Measurements from ENCODE around the gene CNTNAP4.

Gene CNTNAP4

DNA sequence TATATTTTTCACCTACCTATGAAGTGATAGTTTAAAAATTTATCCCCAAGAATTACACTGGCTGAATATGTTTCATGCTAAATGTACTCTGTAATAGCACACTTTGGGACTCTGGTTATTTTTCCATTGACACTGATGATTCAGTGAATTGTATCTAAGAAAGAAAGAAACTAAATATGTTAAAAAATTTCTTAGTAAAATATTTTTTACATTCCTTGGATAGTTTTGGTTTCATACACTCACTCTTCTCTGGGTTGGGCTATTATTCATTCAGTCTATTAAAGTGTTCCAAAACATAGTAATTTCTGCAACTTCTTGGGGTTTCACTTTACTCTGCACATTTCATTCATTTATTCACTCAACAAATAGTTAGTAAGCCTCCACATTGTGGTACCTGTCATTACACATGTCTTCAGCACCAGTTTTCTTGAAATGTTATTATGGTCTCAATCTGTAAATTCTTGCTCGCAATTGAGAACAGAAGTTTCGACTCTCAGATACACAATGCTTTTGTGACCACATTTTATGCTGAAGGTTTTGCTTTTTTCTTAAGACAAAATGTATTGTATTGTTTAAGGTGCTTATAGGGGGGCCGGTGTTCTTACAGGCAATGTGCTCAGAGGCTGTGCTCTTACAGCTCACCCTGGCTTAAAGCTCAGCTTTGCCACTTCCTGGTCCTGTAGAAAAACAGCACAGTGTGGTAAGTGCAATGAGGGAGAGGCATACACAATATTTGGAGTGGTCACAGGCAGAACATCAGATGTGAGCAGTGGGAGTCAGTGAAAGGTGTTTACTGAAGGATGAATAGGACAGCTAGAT, 17.4 kb downstream of the CNTNAP4 start:
- no peak for DNase-seq (ENCODE audit: low read depth)
- in situ Hi-C loops (cut with HindIII; ENCODE audit: low sequenced_read_pairs): no loop called here
- TF ChIP-seq, protein P1, sequence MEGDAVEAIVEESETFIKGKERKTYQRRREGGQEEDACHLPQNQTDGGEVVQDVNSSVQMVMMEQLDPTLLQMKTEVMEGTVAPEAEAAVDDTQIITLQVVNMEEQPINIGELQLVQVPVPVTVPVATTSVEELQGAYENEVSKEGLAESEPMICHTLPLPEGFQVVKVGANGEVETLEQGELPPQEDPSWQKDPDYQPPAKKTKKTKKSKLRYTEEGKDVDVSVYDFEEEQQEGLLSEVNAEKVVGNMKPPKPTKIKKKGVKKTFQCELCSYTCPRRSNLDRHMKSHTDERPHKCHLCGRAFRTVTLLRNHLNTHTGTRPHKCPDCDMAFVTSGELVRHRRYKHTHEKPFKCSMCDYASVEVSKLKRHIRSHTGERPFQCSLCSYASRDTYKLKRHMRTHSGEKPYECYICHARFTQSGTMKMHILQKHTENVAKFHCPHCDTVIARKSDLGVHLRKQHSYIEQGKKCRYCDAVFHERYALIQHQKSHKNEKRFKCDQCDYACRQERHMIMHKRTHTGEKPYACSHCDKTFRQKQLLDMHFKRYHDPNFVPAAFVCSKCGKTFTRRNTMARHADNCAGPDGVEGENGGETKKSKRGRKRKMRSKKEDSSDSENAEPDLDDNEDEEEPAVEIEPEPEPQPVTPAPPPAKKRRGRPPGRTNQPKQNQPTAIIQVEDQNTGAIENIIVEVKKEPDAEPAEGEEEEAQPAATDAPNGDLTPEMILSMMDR (IDR thresholded peaks at IDR 0.05; ENCODE audit: low read depth, low read length, missing control alignments): no peak
- H3K4me3 ChIP-seq (ENCODE audit: low read depth, low read length): no peak overlapping the region

DNA sequence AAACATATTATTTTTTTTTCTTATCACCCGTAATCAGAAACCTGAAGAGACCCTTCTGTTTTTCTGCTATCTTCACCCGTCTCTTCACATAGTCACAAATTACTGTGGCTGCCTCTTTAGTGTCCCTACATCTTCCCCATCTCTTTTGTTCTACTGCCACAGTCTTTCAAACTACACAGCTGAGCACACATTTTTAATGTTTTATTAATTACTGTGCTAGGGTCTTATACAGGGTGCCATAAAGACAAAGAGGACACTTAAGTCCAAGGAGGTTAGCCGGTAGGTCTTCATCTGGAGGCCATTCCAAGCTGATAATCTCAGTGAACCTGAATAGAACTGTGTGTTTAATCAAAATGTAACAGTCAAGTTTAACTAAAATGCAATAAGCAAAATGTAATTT, 20.7 kb downstream of the CNTNAP4 start:
- DNase-seq (ENCODE audit: low read depth): no peak
- TF ChIP-seq, protein P1 (IDR thresholded peaks at IDR 0.05; ENCODE audit: low read depth, low read length, missing control alignments): no peak
- no peak overlapping the region for H3K4me3 ChIP-seq (ENCODE audit: low read depth, low read length)
- in situ Hi-C loops (cut with HindIII; ENCODE audit: low sequenced_read_pairs): no loop called here

DNA sequence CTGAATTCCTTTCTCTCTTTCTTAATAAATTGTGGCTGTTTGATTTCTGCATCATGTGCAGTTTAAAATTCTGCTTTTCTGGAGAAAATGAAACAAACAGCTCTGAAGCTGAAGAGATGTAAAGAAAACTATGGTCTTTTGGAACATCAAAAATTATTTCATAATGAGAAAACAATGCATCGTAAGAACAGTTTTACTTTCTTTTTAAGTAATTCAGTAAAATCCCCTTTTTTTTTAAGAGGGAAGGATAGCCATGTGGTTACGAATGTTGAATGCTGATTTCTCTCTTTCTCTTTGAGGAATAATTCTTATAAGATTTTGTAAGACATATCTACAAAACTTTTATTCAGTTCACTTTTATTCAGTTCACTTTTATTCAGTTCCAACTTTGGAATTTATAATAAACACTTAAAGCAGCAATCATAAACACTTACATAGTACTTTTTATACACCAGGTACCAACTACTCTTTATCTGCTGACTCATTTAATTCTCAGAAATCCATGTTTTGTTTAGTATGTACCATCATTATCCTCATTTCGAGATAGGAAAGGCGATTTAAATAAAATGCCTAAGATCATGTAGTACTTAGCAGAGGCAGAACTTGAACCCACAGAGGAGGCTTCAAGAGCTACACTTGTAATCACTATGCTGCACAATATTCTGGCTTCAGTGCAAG, 26.6 kb downstream of the CNTNAP4 start:
- no peak overlapping the region for H3K4me3 ChIP-seq (ENCODE audit: low read depth, low read length)
- in situ Hi-C loops (cut with HindIII; ENCODE audit: low sequenced_read_pairs): no loop called here
- TF ChIP-seq, protein P1 (IDR thresholded peaks at IDR 0.05; ENCODE audit: low read depth, low read length, missing control alignments): no peak
- DNase-seq (ENCODE audit: low read depth): no peak

DNA sequence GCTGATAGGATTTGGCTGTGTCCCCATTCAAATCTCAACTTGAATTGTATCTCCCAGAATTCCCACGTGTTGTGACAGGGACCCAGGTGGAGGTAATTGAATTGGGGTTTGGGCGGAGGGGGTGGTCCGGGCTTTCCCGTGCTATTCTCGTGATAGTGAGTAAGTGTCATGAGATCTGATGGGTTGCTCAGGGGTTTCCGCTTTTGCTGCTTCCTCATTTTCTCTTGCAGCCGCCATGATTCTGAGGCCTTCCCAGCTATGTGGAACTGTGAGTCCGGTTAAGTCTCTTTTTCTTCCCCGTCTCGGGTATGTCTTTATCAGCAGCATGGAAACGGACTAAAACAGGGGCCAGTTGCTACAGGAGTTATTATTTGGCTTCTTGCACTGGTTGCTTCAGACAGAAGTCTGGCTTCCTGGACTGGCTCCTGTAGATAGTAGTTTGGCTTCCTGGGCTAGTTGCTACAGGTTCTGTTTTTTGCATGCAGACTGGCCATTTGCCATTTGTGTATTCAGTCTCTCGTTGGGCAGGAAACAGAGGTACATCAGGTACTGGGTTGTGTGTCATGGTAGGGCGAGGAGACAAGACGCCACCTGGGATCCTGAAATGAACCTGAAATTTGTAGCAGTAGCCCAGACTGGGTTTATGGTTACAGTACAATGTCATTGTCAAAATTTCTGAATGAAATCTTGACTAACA, 32.6 kb downstream of the CNTNAP4 start:
- TF ChIP-seq, protein P1 (IDR thresholded peaks at IDR 0.05; ENCODE audit: low read depth, low read length, missing control alignments): no peak
- in situ Hi-C loops (cut with HindIII; ENCODE audit: low sequenced_read_pairs): no loop called here

DNA sequence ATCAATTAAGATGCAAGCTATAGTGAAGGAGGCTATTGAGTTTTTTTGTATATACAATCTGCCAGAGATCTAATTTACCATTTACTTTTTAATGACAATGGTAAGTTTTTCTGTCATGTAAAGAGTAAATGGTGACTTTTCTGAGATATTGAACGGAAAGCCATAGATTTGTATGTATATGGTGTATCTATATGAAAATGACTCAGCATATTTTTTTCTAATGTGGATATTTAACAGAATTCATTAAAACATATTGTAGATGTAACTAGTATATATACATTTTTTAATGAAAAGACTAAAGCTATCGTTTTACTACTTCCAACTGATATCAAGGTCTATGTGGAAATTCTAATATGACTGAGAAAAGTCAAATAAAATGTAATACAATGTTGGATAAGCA, 34.1 kb downstream of the CNTNAP4 start:
- no peak overlapping the region for H3K4me3 ChIP-seq (ENCODE audit: low read depth, low read length)
- no peak for DNase-seq (ENCODE audit: low read depth)
- TF ChIP-seq, protein P1 (IDR thresholded peaks at IDR 0.05; ENCODE audit: low read depth, low read length, missing control alignments): no peak
- in situ Hi-C loops (cut with HindIII; ENCODE audit: low sequenced_read_pairs): no loop called here

More for the DNA sequence above, 32.6 kb downstream of the CNTNAP4 start:
- no peak overlapping the region for H3K4me3 ChIP-seq (ENCODE audit: low read depth, low read length)
- no peak for DNase-seq (ENCODE audit: low read depth)

DNA sequence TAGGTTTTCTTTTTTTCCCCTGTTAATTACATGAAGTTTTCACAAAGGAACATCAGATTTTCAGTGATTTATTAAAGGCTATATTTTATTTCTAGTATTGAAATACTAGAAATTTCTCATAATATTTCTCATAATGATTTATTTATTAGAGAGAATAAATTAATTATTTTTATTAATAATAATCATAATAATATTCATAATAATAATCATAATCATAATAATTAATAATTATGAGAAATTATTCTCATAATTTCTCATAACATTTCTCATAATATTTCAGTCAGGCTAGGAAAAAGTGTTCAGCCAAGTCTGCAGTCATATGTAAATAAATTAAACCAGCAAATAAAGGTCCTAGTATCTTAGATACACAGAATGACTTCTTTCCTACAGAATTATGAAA, 41.4 kb downstream of the CNTNAP4 start:
- no peak for DNase-seq (ENCODE audit: low read depth)
- TF ChIP-seq, protein P1 (IDR thresholded peaks at IDR 0.05; ENCODE audit: low read depth, low read length, missing control alignments): no peak
- no peak overlapping the region for H3K4me3 ChIP-seq (ENCODE audit: low read depth, low read length)
- in situ Hi-C loops (cut with HindIII; ENCODE audit: low sequenced_read_pairs): no loop called here

Measured in astrocyte of the cerebellum (primary cell).